Uterus (tissue), 4 donors: ENCODE measurements around the gene RPS3A. TPM values are rescaled to one million over a fixed set of nuclear protein-coding genes. Genes with fewer than 3 reads are reported as not detected.

Source experiments
- DNase-seq, 2 donors: peaks; one replicate each; pipeline ENCODE4 v3.0.0-alpha.2; 2019 to 2020
- H3K27ac ChIP-seq, 2 donors: fragments of 200-600 bp; sonication (generic); 1 replicate in 1 of 2; 2 replicates in 1 of 2; pipeline ENCODE4 v1.5.1; 2016 to 2018
- H3K27me3 ChIP-seq, 2 donors: fragments of 200-600 bp; sonication (generic); one replicate each; pipeline ENCODE4 v1.5.1; 2018 to 2019; ENCODE audit warnings: control low read depth in 1 of 2
- H3K36me3 ChIP-seq, 2 donors: fragments of 200-600 bp; sonication (generic); one replicate each; pipeline ENCODE4 v1.5.1; 2019; ENCODE audit warnings: control low read depth in 1 of 2
- H3K4me1 ChIP-seq, 2 donors: fragments of 200-600 bp; sonication (generic); one replicate each; pipeline ENCODE4 v1.5.1; 2018 to 2019; ENCODE audit warnings: control low read depth in 1 of 2
- H3K4me3 ChIP-seq, 2 donors: fragments of 200-600 bp; sonication (generic); 1 replicate in 1 of 2; 2 replicates in 1 of 2; pipeline ENCODE4 v1.5.1; 2018 to 2019; ENCODE audit warnings: mild to moderate bottlenecking in 1 of 2
- H3K9me3 ChIP-seq, 2 donors: fragments of 200-600 bp; sonication (generic); one replicate each; pipeline ENCODE4 v1.5.1; 2019; ENCODE audit warnings: control low read depth in 1 of 2
- POLR2A ChIP-seq, 2 donors: fragments of 450-650 bp; IDR thresholded peaks; one replicate each; pipeline ENCODE4 v1.6.1; 2016; ENCODE audit warnings: antibody characterized with exemption in 2 of 2, mild to moderate bottlenecking in 1 of 2, moderate library complexity in 1 of 2
- intact Hi-C: fragments of 100-400 bp; cut with DNase I; formaldehyde crosslinking; loops from one replicate; pipeline ENCODE4 v1.15.1; 2023; ENCODE audit warnings: low total_unique reads
- total RNA-seq, 4 donors: library from RNA; depleted of rRNA in 3 of 4; stranded (reverse); fragments of >200 nt in 3 of 4; gene quantifications; one replicate each; pipeline versions ENCODE4 v1.1.0 to v1.2.4, GENCODE V29; 2014 to 2023
- TF ChIP-seq, protein P1 (sequence below), 4 experiments: fragments of 200-600 bp in 2 of 4; fragments of 450-650 bp in 2 of 4; sonication (generic) in 2 of 4; IDR thresholded peaks; one replicate each; pipeline ENCODE4 v1.5.1; 2016 to 2019; ENCODE audit warnings: antibody characterized with exemption in 4 of 4, mild to moderate bottlenecking in 2 of 4, moderate library complexity in 1 of 4
- donor health status: DM: yes; HTN: yes; CAD: no.

RPS3A gene
- total RNA-seq, 4 donors from 2014 or later, result 2,740 to 15,349 (median 8,137) TPM

- peak overlapping the region; percentile 89 to 94 for H3K27ac ChIP-seq
- no peaks in the 10 kb centered on the region for H3K4me1 ChIP-seq
- no peaks in the 10 kb centered on the region for H3K9me3 ChIP-seq
- intact Hi-C loops, result no loop called here
- H3K27me3 ChIP-seq, result no peaks in the 10 kb centered on the region
- no peak for TF ChIP-seq POLR2A (IDR thresholded peaks at IDR 0.05)
- TF ChIP-seq, protein P1, sequence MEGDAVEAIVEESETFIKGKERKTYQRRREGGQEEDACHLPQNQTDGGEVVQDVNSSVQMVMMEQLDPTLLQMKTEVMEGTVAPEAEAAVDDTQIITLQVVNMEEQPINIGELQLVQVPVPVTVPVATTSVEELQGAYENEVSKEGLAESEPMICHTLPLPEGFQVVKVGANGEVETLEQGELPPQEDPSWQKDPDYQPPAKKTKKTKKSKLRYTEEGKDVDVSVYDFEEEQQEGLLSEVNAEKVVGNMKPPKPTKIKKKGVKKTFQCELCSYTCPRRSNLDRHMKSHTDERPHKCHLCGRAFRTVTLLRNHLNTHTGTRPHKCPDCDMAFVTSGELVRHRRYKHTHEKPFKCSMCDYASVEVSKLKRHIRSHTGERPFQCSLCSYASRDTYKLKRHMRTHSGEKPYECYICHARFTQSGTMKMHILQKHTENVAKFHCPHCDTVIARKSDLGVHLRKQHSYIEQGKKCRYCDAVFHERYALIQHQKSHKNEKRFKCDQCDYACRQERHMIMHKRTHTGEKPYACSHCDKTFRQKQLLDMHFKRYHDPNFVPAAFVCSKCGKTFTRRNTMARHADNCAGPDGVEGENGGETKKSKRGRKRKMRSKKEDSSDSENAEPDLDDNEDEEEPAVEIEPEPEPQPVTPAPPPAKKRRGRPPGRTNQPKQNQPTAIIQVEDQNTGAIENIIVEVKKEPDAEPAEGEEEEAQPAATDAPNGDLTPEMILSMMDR (IDR thresholded peaks at IDR 0.05), result no peak
- no peak for DNase-seq
- no peaks in the 10 kb centered on the region for H3K36me3 ChIP-seq
- H3K4me3 ChIP-seq, result peak overlapping the region; percentile 75 to 77
These were observed 1.1 kb downstream of the RPS3A start for GRCh38 chr4:151100531-151100930.

DNA sequence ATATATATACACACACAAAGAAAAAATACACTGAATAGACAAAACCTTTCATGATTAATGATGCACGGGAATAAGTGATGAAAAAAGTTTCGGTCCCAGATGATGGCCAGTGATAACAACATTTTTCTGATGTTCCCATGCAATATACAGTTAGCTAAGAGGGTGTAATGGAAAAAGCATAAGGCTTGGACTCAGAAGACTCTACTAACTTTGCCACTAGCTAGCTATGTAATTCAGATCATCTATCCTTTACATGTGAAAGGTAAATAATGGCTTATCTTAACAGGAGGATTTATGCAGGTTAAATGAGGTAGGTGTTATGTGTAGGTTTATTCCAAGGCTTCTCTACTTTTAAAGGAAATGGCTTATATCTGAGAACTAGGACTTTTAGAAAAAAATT lies 4.3 kb downstream of the RPS3A start:
- TF ChIP-seq POLR2A (IDR thresholded peaks at IDR 0.05), result no peak
- TF ChIP-seq, protein P1 (IDR thresholded peaks at IDR 0.05), result no peak
- no peak for DNase-seq

GRCh38 chr4:151104621-151105020 lies 5.2 kb downstream of the RPS3A start:
- Histone ChIP-seq H3K4me1 (no peaks in the 10 kb centered on the region), H3K36me3 (no peaks in the 10 kb centered on the region), H3K4me3 (no peak overlapping the region), H3K27me3 (no peaks in the 10 kb centered on the region), H3K9me3 (no peaks in the 10 kb centered on the region), H3K27ac (no peak overlapping the region)
- intact Hi-C loops, result no loop called here
- no peak for TF ChIP-seq POLR2A (IDR thresholded peaks at IDR 0.05)
- TF ChIP-seq, protein P1 (IDR thresholded peaks at IDR 0.05), result no peak
- DNase-seq, result no peak

More for the DNA sequence above, 4.3 kb downstream of the RPS3A start:
- intact Hi-C loops, result no loop called here
- Histone ChIP-seq H3K9me3 (no peaks in the 10 kb centered on the region), H3K36me3 (no peaks in the 10 kb centered on the region), H3K4me3 (no peak overlapping the region), H3K27ac (no peak overlapping the region), H3K4me1 (no peaks in the 10 kb centered on the region), H3K27me3 (no peaks in the 10 kb centered on the region)

DNA sequence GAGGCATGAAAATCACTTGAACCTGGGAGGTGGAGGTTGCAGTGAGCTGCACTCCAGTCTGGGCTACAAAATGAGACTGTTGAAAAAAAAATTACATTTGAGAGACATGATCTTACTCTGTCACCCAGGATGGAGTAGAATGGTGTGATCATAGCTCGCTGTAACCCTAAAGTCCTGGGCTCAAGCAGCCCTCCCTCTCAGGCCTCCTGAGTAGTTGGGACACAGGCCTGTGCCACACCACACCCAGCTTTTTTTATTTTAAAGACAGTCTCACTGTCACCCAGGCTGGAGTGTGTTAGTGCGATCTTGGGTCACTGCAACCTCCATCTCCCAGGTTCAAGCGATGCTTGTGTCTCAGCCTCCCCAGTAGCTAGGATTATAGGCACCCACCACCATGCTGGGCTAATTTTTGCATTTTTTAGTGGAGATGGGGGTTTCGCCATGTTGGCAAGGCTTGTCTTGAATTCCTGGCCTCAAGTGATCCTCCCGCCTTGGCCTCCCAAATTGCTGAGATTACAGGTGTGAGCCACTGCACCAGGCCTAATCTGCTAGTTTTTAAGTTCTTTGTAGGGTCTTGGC lies 6.1 kb downstream of the RPS3A start:
- Histone ChIP-seq H3K27me3 (no peaks in the 10 kb centered on the region), H3K27ac (no peak overlapping the region), H3K4me1 (no peaks in the 10 kb centered on the region), H3K36me3 (no peaks in the 10 kb centered on the region), H3K9me3 (no peaks in the 10 kb centered on the region), H3K4me3 (no peak overlapping the region)
- no peak for DNase-seq
- intact Hi-C loops, result no loop called here
- TF ChIP-seq, protein P1 (IDR thresholded peaks at IDR 0.05), result no peak
- no peak for TF ChIP-seq POLR2A (IDR thresholded peaks at IDR 0.05)

- Histone ChIP-seq H3K4me1 (no peaks in the 10 kb centered on the region), H3K27ac (no peak overlapping the region), H3K36me3 (no peaks in the 10 kb centered on the region), H3K4me3 (no peak overlapping the region), H3K9me3 (no peaks in the 10 kb centered on the region), H3K27me3 (no peaks in the 10 kb centered on the region)
- DNase-seq, result no peak
- intact Hi-C loops, result no loop called here
- TF ChIP-seq, protein P1 (IDR thresholded peaks at IDR 0.05), result no peak
- no peak for TF ChIP-seq POLR2A (IDR thresholded peaks at IDR 0.05)
These were observed 7.6 kb downstream of the RPS3A start for GRCh38 chr4:151107063-151107462.
